ENCODE data around the gene GBP3. TPM values are rescaled to one million over a fixed set of nuclear protein-coding genes. Genes with fewer than 3 reads are reported as not detected.

The GBP3 gene
- polyA plus RNA-seq, 1 of the 3 experiments (the other 2 are of a cell fraction) = 8.5 TPM

GRCh38 chr1:88983791-88984559 is 38.7 kb downstream of the GBP3 start:
- Histone ChIP-seq H3K4me1 (ENCODE audit: control insufficient read depth in 1 of 2, insufficient read depth in 2 of 2, low read depth in 1 of 2, low read length in 1 of 2) (peaks cover 18 to 44% of the 10 kb centered on the region in 2 experiments), H3K4me2 (peak overlapping the region; percentile 44), H3K4me3 (ENCODE audit: low read depth in 2 of 2, low read length in 1 of 2) (peak overlapping the region in 1 of 2 experiments; percentile 21; a peak in 1 of 4 replicates), H3K9me2 (no peaks in the 10 kb centered on the region), H3K9me3 (no peaks in the 10 kb centered on the region), H4K20me1 (ENCODE audit: insufficient read depth) (peaks cover 13% of the 10 kb centered on the region; the same call in 1 of the 2 replicates), H3K27me3 (ENCODE audit: insufficient read depth) (no peaks in the 10 kb centered on the region), H3K79me2 (ENCODE audit: insufficient read depth) (peaks cover 85% of the 10 kb centered on the region), H3K9ac (peak overlapping the region; percentile 12; the same call in 1 of the 2 replicates), H3K36me3 (replicated peaks in 1 of 2; ENCODE audit: control insufficient read depth in 1 of 2, insufficient read depth in 2 of 2, low read length in 1 of 2) (peaks cover 27 to 35% of the 10 kb centered on the region in 2 experiments), H3F3A (replicated peaks; ENCODE audit: insufficient read depth) (peaks cover 25% of the 10 kb centered on the region), H3K27ac (ENCODE audit: low read depth in 2 of 2, low read length in 1 of 2) (peak overlapping the region; percentile 83 to 90), H2AFZ (ENCODE audit: low read depth) (no peak overlapping the region)
- peak; percentile 39 for DNase-seq
- CTCF ChIA-PET = interaction anchor here (0.6 to 3.8 kb wide), 30 partner anchors 10 to 540 kb away, joined by 3 to 44 read pairs (median 4); partner anchors contain the start of gene LRRC8B
- 72% methylated on average over 17 of the region's 17 CpGs for WGBS (ENCODE audit: low lambda C conversion rate)
- TF ChIP-seq YY1 (IDR thresholded peaks at IDR 0.05; ENCODE audit: low read depth) (0 out of 2 replicates have a peak, but pooled peaks have one; percentile 51), CHD2 (IDR thresholded peaks at IDR 0.05; ENCODE audit: low read length, partially characterized antibody) (peak; percentile 22), MEF2A (IDR thresholded peaks at IDR 0.05; ENCODE audit: borderline replicate concordance, low read depth) (no peak), USF1 (IDR thresholded peaks at IDR 0.05; ENCODE audit: borderline replicate concordance, low read depth) (no peak), SIN3A (IDR thresholded peaks at IDR 0.05; ENCODE audit: borderline replicate concordance, low read depth, low read length) (no peak), EZH2phosphoT487 (IDR thresholded peaks at IDR 0.05; ENCODE audit: borderline replicate concordance, low read depth) (no peak), SMC3 (IDR thresholded peaks at IDR 0.05; ENCODE audit: low read depth, low read length) (peak; percentile 39), RAD21 (IDR thresholded peaks at IDR 0.05; ENCODE audit: low read length) (peak; percentile 74), CTCF (IDR thresholded peaks at IDR 0.05) (peak; percentile 77), TEAD4 (IDR thresholded peaks at IDR 0.05; ENCODE audit: borderline replicate concordance, insufficient read depth) (no peak)
- POLR2A ChIA-PET = interaction anchor here (0.7 kb wide), 1 partner anchor 480 kb away, joined by 4 read pairs; no protein-coding TSS in a partner anchor

GRCh38 chr1:88982055-88982454 is 40.6 kb downstream of the GBP3 start:
- TF ChIP-seq YY1 (IDR thresholded peaks at IDR 0.05; ENCODE audit: low read depth) (no peak), FOXM1 (IDR thresholded peaks at IDR 0.05; ENCODE audit: low read depth) (no peak), RCOR1 (IDR thresholded peaks at IDR 0.05; ENCODE audit: low read length) (no peak), GATA2 (CRISPR knock-in tag; IDR thresholded peaks at IDR 0.05) (no peak), REST (IDR thresholded peaks at IDR 0.05; ENCODE audit: low read depth, low read length) (no peak), NFIC (IDR thresholded peaks at IDR 0.05; ENCODE audit: borderline replicate concordance) (no peak), ELF1 (IDR thresholded peaks at IDR 0.05) (no peak)
- no peak for DNase-seq
- Histone ChIP-seq H3K4me3 (ENCODE audit: low read depth in 2 of 2, low read length in 1 of 2) (no peak overlapping the region), H3K79me2 (ENCODE audit: insufficient read depth) (peaks cover 82% of the 10 kb centered on the region), H3K9me2 (no peaks in the 10 kb centered on the region), H3K9ac (no peak overlapping the region), H3K9me3 (no peaks in the 10 kb centered on the region), H3K36me3 (replicated peaks in 1 of 2; ENCODE audit: control insufficient read depth in 1 of 2, insufficient read depth in 2 of 2, low read length in 1 of 2) (peaks cover 13 to 21% of the 10 kb centered on the region in 2 experiments), H4K20me1 (ENCODE audit: insufficient read depth) (peaks cover 14% of the 10 kb centered on the region; the same call in 1 of the 2 replicates), H3F3A (replicated peaks; ENCODE audit: insufficient read depth) (peaks cover 25% of the 10 kb centered on the region), H3K4me1 (ENCODE audit: control insufficient read depth in 1 of 2, insufficient read depth in 2 of 2, low read depth in 1 of 2, low read length in 1 of 2) (peaks cover 18 to 44% of the 10 kb centered on the region in 2 experiments), H3K27ac (ENCODE audit: low read depth in 2 of 2, low read length in 1 of 2) (peak overlapping the region in 1 of 2 experiments; percentile 25; a peak in 2 of 4 replicates), H2AFZ (ENCODE audit: low read depth) (no peak overlapping the region), H3K27me3 (ENCODE audit: insufficient read depth) (no peaks in the 10 kb centered on the region), H3K4me2 (0 out of 2 replicates have a peak overlapping the region, but pooled peaks have one; percentile 28)
- CTCF ChIA-PET = interaction anchor here (1.0 to 1.6 kb wide), 2 partner anchors 14 to 34 kb away, joined by 3 to 4 read pairs; no protein-coding TSS in a partner anchor
- POLR2A ChIA-PET = no interaction called here

Measured in SK-N-SH (cell line).